GM18868 (cell line): ENCODE results near the gene HNRNPC.
A peak's percentile ranks its signal among the peaks of the same experiment; 100 is the strongest.
"Not testable (repeated sequence)": the region's sequence is repeated elsewhere in the genome, so short reads cannot be mapped to it uniquely, and the experiment has no call there.

Source experiments
- ATAC-seq: cut with Tn5 transposase; IDR thresholded peaks from one replicate; pipeline ENCODE4 v1.9.1; 2021; ENCODE audit warnings: mild to moderate bottlenecking, moderate library complexity; ENCODE audit not compliant: unreplicated experiment

The HNRNPC gene

GRCh38 chr14:21197418-21198205 is 71.6 kb downstream of the HNRNPC start:
- no peak for ATAC-seq

DNA sequence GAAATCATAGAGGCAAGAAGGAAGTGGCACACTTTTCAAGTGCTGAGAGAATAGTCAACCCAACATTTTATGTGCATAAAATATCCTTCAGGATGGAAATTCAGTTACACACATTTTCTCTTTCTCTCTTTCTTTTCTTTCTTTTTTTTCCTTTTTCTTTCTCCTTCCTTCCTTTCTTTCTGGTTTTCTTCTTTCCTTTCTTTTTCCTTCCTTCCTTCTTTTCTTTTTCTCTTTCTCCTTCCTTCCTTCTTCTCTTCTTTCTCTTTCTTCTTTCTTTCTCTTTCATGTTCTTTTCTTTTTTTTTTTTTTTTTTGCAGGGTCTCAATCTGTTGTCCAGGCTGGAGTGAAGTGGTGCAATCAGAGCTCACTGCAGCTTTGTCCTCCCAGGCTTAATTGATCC is 74.6 kb downstream of the HNRNPC start:
- no peak for ATAC-seq

DNA sequence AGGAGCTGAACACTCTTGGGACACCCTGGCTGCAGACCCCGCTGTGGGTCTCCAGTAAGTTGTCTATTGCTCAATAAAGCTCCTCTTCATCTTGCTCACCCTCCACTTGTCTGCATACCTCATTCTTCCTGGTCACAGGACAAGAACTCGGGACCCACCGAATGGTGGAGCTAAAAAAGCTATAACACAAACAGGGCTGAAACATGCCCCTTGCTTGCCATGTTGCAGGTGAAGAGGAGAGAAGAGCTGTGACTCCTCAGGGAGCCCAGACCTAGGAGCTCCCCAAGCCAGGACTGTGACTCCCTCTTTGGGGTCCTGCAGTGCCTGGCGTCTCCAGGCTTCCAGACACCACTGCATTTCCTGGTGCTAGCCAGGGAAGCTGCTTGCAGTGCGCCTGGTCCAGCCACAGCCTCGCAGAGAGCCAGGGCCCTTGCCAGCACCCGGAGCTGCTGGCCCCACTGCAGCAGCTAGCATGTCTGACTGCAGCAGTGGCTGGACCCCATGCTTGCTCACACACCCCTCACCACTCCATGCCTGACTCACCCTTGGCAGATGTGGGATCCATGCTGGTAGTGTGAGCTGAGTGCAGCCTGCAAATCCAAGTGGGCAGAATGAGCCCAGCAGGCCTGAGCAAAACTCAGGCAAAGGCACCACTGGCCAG is 76.2 kb downstream of the HNRNPC start:
- ATAC-seq = no peak

DNA sequence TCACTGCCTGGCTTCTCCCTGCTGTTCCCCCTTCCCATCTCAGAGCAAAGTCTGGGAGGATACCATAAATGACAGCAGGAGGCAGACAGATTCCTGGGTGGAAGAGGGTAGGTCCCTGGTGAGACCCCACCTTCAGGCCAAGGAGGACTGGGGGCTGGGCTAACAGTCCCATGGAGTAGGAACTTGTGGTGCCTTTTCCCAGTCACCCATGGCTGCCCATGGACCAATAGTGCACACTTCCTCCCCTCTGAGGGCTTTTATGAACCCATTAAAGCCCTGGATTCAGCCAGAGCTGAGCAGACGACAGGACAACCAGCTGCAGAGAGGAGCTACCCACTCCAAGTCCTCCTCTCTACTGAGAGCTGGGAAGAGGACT is 76.8 kb downstream of the HNRNPC start:
- no peak for ATAC-seq

DNA sequence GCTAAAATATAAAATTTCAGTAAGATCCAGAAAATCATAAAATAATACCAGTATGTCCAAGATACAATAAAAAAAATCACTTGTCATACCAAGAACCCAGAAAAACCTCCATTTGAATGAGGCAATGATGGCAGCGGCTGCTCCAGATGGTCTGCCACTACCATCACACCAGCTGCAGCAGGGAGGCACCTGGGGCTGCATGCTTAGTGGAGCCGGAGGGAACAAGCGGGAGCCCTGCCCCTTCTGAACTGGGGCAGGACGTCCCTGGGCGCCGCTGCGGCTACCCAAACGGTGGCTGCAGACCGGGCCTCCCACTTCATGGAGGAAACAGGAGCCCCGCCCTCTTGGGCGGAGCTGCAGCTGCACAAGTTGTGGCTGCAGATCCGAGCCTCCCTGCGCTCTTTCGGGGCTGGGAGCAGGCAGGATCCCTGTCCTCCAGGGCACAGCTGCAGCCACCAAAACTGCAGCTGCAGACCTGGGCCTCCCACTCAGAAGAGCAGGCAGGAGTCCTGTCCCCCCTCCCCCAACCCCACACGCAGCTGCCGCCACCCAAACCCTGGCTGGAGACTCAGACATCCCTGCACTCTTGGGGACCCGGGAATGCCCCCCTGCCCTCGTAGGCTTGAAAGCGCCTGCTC is 77.3 kb downstream of the HNRNPC start:
- ATAC-seq = peak; percentile 92

GRCh38 chr14:21191261-21191808 is 77.9 kb downstream of the HNRNPC start:
- ATAC-seq = no peak

GRCh38 chr14:21185491-21185890 is 83.8 kb downstream of the HNRNPC start:
- ATAC-seq = no peak

GRCh38 chr14:21184254-21184653 is 85.0 kb downstream of the HNRNPC start:
- ATAC-seq = no peak

- no peak for ATAC-seq
Measured at GRCh38 chr14:21182166-21182565, 87.1 kb downstream of the HNRNPC start.

DNA sequence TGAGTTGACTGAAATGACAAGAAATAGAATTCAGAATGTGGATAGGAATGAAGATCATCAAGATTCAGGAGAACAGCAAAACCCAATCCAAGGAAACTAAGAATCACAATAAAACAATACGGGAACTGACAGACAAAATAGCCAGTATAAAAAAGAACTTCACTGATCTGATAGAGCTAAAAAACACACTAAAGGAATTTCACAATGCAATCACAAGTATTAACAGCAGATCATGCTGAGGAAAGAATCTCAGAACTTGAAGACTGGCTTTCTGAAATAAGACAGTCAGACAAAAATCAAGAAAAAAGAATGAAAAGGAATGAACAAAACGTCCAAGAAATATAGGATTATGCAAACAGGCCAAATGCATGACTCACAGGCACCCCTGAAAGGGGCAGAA is 98.1 kb downstream of the HNRNPC start:
- no peak for ATAC-seq

DNA sequence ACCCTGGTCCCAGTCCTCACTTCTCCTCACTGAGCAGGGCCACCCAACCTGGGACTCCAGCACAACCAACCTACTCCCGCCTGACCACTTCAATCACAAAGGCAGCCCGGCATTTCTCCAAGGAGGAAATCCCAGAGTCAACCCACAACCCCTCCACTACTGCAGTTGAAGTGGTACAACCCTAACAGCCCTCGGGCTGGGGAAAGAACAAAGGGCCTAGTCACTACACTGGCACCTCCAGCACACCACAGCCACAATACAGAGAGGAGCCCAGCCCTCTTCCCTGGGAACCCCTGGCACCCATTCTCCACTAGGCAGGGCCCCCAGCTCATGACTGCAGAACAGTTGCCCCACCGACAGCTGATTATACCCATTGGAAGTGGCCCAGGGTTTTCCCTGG is 99.7 kb downstream of the HNRNPC start:
- ATAC-seq = no peak

GRCh38 chr14:21168055-21168454 is 101.2 kb downstream of the HNRNPC start:
- peak; percentile 62 for ATAC-seq

DNA sequence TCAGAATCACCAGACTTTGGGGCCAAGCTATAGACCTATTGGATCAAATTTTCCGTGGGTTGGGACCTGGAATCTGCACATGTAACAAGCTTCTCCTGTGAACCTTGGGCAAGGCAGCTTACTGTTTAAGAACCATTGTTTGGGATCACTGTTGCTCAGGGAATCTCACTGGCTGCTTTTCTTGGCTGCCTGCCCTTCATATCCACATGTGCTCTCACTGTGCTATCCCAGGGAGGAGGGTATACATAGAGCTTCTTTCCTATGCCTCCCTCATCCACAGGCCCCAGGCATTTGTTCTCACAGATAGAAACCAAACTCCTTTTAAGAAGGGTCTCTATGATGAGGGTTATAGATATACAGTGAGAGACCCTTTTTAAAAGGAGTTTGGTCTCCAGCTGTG is 103.6 kb downstream of the HNRNPC start:
- not testable (repeated sequence) for ATAC-seq

GRCh38 chr14:21165002-21165605 is 104.1 kb downstream of the HNRNPC start:
- ATAC-seq = not testable (repeated sequence)

DNA sequence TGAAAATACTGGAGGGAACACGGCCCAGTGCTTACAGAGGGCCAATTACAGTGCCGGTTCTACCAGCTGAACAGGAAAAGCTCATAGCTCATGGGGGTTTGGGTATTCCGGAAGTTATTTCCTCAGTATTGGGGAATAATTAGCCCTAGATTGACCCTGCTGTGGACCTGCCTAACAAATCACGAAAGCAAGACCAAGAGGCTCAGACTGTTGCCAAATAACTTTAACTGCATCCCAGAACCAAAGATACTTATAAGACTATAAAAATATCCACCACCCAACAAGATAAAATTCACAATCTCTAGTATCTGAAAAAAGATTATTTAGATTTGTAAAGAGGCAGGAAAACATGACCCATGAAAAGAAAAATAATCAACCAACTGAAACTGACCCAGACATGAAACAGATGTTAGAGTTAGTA is 105.4 kb downstream of the HNRNPC start:
- ATAC-seq = no peak

GRCh38 chr14:21162081-21162480 is 107.2 kb downstream of the HNRNPC start:
- no peak for ATAC-seq

GRCh38 chr14:21160061-21160610 is 109.1 kb downstream of the HNRNPC start:
- no peak for ATAC-seq
